OCI-LY7 (cell line): ENCODE measurements around the gene SNRK. TPM values are rescaled to one million over a fixed set of nuclear protein-coding genes. Genes with fewer than 3 reads are reported as not detected.

Source experiments
- BruUV-seq: library from RNA; stranded (reverse); fragments of 400-500 nt; replicated peaks from 2 replicates; lab custom pipeline; 2021; lab: Mats Ljungman, UMichigan
- CTCF ChIA-PET: fragments of 300-600 bp; sonication (Branson Sonifier 250); formaldehyde crosslinking; loops from one replicate; lab custom pipeline; 2022; ENCODE audit warnings: antibody characterized with exemption; ENCODE audit not compliant: unreplicated experiment; lab: Charles Lee
- POLR2A ChIA-PET: fragments of 300-600 bp; sonication (Branson Sonifier 250); formaldehyde crosslinking; loops from one replicate; lab custom pipeline; 2022; ENCODE audit warnings: antibody characterized with exemption; lab: Charles Lee
- DNase-seq: peaks from one replicate; pipeline ENCODE4 v3.0.0-alpha.2; 2015; ENCODE audit warnings: low spot score
- H2AFZ ChIP-seq: fragments of 200-600 bp; sonication (generic), shearing (Covaris generic); 2 replicates; pipeline ENCODE4 v1.6.1; 2014; ENCODE audit warnings: mild to moderate bottlenecking, antibody characterized with exemption, low read length, moderate library complexity
- H3K27ac ChIP-seq: fragments of 200-600 bp; sonication (generic); 2 replicates; pipeline ENCODE4 v1.5.1; 2014; ENCODE audit warnings: mixed run types, low read depth, mild to moderate bottlenecking, moderate library complexity, low read length, inconsistent platforms; ENCODE audit not compliant: poor library complexity, severe bottlenecking
- H3K36me3 ChIP-seq: fragments of 200-600 bp; sonication (generic); 2 replicates; pipeline ENCODE4 v1.6.1; 2014; ENCODE audit warnings: mild to moderate bottlenecking, antibody characterized with exemption, low read length, moderate library complexity, mixed read lengths; ENCODE audit not compliant: insufficient read depth
- H3K4me1 ChIP-seq: fragments of 200-600 bp; sonication (generic); 2 replicates; pipeline ENCODE4 v1.5.1; 2014; ENCODE audit warnings: mild to moderate bottlenecking, low read length; ENCODE audit not compliant: insufficient read depth, poor library complexity, severe bottlenecking
- H3K4me2 ChIP-seq: fragments of 200-600 bp; sonication (generic); 2 replicates; pipeline ENCODE4 v1.6.1; 2014; ENCODE audit warnings: mild to moderate bottlenecking, low read length
- H3K4me3 ChIP-seq: fragments of 200-600 bp; sonication (generic); 2 replicates; pipeline ENCODE4 v1.5.1; 2014; ENCODE audit warnings: mild to moderate bottlenecking, low read depth, low read length; ENCODE audit not compliant: poor library complexity, severe bottlenecking
- H3K79me2 ChIP-seq: fragments of 200-600 bp; sonication (generic); 2 replicates; pipeline ENCODE4 v1.6.1; 2016; ENCODE audit warnings: low read depth, mild to moderate bottlenecking, low read length, moderate library complexity, mixed read lengths; ENCODE audit not compliant: insufficient read depth
- H3K9me2 ChIP-seq: fragments of 200-600 bp; sonication (generic); 2 replicates; pipeline ENCODE4 v1.6.1; 2016; ENCODE audit warnings: mild to moderate bottlenecking, low read length, mixed read lengths; ENCODE audit not compliant: insufficient read depth
- H3K9me3 ChIP-seq: fragments of 200-600 bp; sonication (generic); 2 replicates; pipeline ENCODE4 v1.6.1; 2014; ENCODE audit warnings: mild to moderate bottlenecking, mixed run types, low read length, mixed read lengths
- H4K20me1 ChIP-seq: fragments of 200-600 bp; sonication (generic); 2 replicates; pipeline ENCODE4 v1.6.1; 2014; ENCODE audit warnings: mild to moderate bottlenecking, antibody characterized with exemption, low read length, moderate library complexity, mixed read lengths; ENCODE audit not compliant: insufficient read depth
- EZH2phosphoT487 ChIP-seq: fragments of 200-600 bp; sonication (generic); IDR thresholded peaks from 2 replicates; pipeline ENCODE4 v1.6.1; 2018; ENCODE audit warnings: low read depth, borderline replicate concordance, mild to moderate bottlenecking, mixed run types, antibody characterized with exemption, low read length, moderate library complexity, mixed read lengths
- intact Hi-C: fragments of 100-400 bp; cut with micrococcal nuclease; formaldehyde crosslinking; loops from one replicate; pipeline ENCODE4 v1.10.0; 2022; ENCODE audit not compliant: unreplicated experiment
- total RNA-seq, 2 experiments: library from RNA; depleted of rRNA in 1 of 2; stranded (reverse); fragments of >200 nt in 1 of 2; shearing (Covaris generic) in 1 of 2; gene quantifications; 2 replicates each; pipeline ENCODE4 v1.2.3, GENCODE V29; 2014 to 2022
- TF ChIP-seq, protein P1 (sequence below): fragments of 200-600 bp; sonication (generic); conservative IDR thresholded peaks from 2 replicates; pipeline ENCODE4 v1.5.1; 2014; ENCODE audit warnings: mild to moderate bottlenecking, antibody characterized with exemption, low read length, moderate library complexity, mixed read lengths

SNRK gene
- total RNA-seq, 2 experiments from 2014 or later: 15.5 TPM

DNA sequence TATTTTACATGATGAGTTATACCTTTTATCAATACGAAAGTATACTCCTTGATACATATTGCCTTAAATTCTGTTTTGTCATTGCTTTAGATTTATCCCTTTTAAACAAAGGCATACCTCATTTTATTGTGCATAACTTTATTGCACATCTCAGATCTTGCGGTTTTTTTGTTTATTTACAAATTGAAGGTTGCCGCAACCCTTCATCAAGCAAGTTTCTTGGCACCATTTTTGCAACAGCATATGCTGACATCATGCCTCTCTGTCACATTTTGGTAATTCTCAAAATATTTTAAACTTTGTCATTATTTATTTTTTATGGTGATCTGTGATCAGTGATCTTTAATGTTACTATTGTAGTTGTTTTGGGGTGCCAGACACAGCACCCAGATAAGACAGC lies 20.9 kb downstream of the SNRK start:
- no peak overlapping the region for H2AFZ ChIP-seq
- POLR2A ChIA-PET: interaction anchor here (0.7 kb wide), 1 partner anchor 1482 kb away, joined by 4 read pairs; no protein-coding TSS in a partner anchor
- H3K9me3 ChIP-seq: no peaks in the 10 kb centered on the region
- H3K4me2 ChIP-seq: no peak overlapping the region
- no peaks in the 10 kb centered on the region for H4K20me1 ChIP-seq
- no peaks in the 10 kb centered on the region for H3K9me2 ChIP-seq
- no peak overlapping the region for H3K27ac ChIP-seq
- H3K79me2 ChIP-seq: peaks cover under 1% of the 10 kb centered on the region; the same call in 1 of the 2 replicates
- H3K4me1 ChIP-seq: no peaks in the 10 kb centered on the region
- intact Hi-C loops: no loop called here
- H3K36me3 ChIP-seq: peaks cover 37% of the 10 kb centered on the region
- no peak overlapping the region for H3K4me3 ChIP-seq
- no peak for TF ChIP-seq EZH2phosphoT487
- TF ChIP-seq, protein P1, sequence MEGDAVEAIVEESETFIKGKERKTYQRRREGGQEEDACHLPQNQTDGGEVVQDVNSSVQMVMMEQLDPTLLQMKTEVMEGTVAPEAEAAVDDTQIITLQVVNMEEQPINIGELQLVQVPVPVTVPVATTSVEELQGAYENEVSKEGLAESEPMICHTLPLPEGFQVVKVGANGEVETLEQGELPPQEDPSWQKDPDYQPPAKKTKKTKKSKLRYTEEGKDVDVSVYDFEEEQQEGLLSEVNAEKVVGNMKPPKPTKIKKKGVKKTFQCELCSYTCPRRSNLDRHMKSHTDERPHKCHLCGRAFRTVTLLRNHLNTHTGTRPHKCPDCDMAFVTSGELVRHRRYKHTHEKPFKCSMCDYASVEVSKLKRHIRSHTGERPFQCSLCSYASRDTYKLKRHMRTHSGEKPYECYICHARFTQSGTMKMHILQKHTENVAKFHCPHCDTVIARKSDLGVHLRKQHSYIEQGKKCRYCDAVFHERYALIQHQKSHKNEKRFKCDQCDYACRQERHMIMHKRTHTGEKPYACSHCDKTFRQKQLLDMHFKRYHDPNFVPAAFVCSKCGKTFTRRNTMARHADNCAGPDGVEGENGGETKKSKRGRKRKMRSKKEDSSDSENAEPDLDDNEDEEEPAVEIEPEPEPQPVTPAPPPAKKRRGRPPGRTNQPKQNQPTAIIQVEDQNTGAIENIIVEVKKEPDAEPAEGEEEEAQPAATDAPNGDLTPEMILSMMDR: no peak
- CTCF ChIA-PET: no interaction called here
- no TSS peak for BruUV-seq
- DNase-seq: no peak

DNA sequence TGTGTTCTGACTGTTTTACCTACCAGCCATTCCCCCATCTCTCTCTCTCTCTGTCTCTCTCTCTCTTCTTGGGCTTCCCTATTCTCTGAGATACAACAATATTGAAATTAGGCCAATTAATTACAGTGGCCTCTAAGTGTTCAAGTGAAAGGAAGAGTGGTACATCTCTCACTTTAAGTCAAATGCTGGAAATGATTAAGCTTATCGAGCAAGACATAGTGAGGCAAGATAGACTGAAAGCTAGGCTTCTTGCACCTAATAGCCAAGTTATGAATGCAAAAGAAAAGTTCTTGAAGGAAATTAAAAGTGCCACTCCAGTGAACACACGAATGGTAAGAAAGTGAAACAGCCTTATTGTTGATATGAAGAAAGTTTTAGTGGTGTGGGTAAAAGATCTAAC lies 21.3 kb downstream of the SNRK start:
- DNase-seq: no peak
- intact Hi-C loops: no loop called here
- no peak overlapping the region for H2AFZ ChIP-seq
- H3K79me2 ChIP-seq: no peaks in the 10 kb centered on the region
- no TSS peak for BruUV-seq
- H3K9me3 ChIP-seq: no peaks in the 10 kb centered on the region
- H3K4me2 ChIP-seq: no peak overlapping the region
- no peaks in the 10 kb centered on the region for H3K4me1 ChIP-seq
- TF ChIP-seq, protein P1: no peak
- no peak for TF ChIP-seq EZH2phosphoT487
- no peaks in the 10 kb centered on the region for H4K20me1 ChIP-seq
- peaks cover 39% of the 10 kb centered on the region for H3K36me3 ChIP-seq
- ChIA-PET CTCF (no interaction called here), POLR2A (interaction anchor here (0.6 kb wide), 1 partner anchor 1062 kb away, joined by 4 read pairs; no protein-coding TSS in a partner anchor)
- no peaks in the 10 kb centered on the region for H3K9me2 ChIP-seq
- no peak overlapping the region for H3K27ac ChIP-seq
- no peak overlapping the region for H3K4me3 ChIP-seq

DNA sequence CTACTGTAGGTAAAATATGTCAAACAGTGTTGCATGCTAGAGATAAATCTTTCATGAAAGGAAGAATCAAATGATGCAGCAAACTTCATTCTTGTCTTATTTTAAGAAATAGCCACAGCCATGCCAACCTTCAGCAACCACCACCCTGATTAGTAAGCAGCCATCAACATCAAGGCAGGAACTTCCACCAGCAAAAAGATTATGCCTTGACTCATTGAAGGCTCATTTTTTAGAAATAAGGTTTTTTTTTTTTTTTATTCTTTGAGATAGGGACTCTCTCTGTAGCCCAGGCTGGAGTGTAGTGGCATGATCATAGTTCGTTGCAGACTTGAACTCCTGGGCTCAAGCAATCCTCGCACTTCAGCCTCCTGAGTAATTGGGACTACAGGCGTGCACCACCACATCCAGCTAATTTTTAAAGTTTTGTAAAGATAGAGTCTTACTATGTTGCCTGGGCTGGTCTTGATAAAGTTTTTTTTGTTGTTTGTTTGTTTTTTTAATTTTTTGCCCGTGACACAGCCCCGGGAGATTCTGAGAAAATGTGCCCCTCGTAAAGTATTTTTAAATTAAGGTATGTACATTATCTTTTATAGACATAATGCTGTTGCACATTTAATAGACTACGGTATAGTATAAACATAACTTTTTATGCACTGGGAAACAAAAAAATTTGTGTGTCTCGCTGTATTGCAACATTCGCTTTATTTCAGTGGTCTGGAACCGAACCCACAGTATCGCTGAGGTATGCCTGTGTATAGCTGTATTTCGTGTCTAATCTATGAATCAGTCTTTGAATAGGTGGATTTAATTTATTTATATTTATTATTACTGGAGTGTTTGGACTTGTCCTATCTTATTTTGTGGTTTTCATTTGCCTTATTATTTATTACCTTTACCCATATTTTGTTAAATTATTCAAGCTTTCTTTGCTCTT lies 23.3 kb downstream of the SNRK start:
- H4K20me1 ChIP-seq: no peaks in the 10 kb centered on the region
- TF ChIP-seq, protein P1: no peak
- TF ChIP-seq EZH2phosphoT487: no peak
- no peak overlapping the region for H3K4me2 ChIP-seq
- no TSS peak for BruUV-seq
- H3K36me3 ChIP-seq: peaks cover 26% of the 10 kb centered on the region
- no peaks in the 10 kb centered on the region for H3K79me2 ChIP-seq
- POLR2A ChIA-PET: no interaction called here
- no peak overlapping the region for H3K4me3 ChIP-seq
- H3K4me1 ChIP-seq: no peaks in the 10 kb centered on the region
- H3K9me3 ChIP-seq: no peaks in the 10 kb centered on the region
- no peak overlapping the region for H2AFZ ChIP-seq
- DNase-seq: no peak
- CTCF ChIA-PET: no interaction called here
- intact Hi-C loops: no loop called here
- H3K9me2 ChIP-seq: no peaks in the 10 kb centered on the region
- no peak overlapping the region for H3K27ac ChIP-seq
